RWPE1 (cell line): Measurements from ENCODE around the gene CABP1.

ENCODE experiments used
- CTCF ChIA-PET: fragments of 350-600 bp; sonication (Branson Sonifier 250); formaldehyde crosslinking; extraction: SDS; loops from one replicate; lab custom pipeline; 2021; lab: Yijun Ruan, JAX
- POLR2A ChIA-PET: fragments of 400-600 bp; formaldehyde crosslinking; extraction: SDS; loops from one replicate; lab custom pipeline; 2020; ENCODE audit warnings: antibody characterized with exemption; ENCODE audit not compliant: low non-redundant PET; lab: Yijun Ruan, JAX
- DNase-seq: peaks from one replicate; pipeline ENCODE4 v3.0.0; 2012; ENCODE audit warnings: low spot score
- H3K27ac ChIP-seq: fragments of 450-650 bp; 2 replicates; pipeline ENCODE4 v1.5.1; 2017
- TF ChIP-seq, protein P1 (sequence below): fragments of 450-650 bp; conservative IDR thresholded peaks from 2 replicates; pipeline ENCODE4 v1.5.1; 2017; ENCODE audit warnings: low read depth, mild to moderate bottlenecking

The CABP1 gene

DNA sequence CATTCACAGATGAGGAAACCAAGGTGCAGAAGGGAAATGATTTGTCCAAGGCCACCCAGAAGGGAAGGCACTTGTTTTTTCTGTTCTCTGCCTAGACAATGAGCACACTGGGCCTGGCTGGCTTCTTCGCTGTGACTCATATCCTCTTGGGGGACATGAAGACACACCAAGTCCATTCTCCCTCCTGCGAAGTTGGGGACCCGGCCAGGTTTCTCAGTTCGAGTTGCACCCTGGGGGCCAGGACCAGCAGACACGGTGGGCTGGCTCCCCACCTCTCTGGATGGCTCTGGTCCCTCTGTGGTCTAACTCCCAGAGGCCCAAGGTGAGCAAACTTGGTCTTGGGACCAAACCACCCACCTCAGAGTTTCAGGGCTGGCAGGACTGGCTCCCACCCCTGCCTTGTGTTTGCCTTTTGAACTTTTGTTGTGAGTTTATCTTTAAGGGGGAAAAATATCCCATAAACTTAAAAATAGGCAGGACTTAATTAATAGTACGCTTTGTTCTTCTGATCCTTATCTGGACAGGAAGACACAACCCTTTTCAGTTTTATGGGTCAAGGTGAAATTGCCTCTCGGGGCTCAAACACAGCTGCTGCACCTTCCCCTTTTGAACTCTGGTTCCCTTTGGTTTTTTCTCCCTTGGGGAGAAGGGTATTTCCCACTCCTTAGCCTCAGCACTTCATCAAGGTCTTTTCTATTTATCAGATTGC lies 37.5 kb downstream of the CABP1 start:
- ChIA-PET CTCF (interaction anchor here (1.5 kb wide), 1 partner anchor 29 kb away, joined by 8 read pairs; no protein-coding TSS in a partner anchor), POLR2A (no interaction called here)
- H3K27ac ChIP-seq: no peak overlapping the region
- TF ChIP-seq, protein P1, sequence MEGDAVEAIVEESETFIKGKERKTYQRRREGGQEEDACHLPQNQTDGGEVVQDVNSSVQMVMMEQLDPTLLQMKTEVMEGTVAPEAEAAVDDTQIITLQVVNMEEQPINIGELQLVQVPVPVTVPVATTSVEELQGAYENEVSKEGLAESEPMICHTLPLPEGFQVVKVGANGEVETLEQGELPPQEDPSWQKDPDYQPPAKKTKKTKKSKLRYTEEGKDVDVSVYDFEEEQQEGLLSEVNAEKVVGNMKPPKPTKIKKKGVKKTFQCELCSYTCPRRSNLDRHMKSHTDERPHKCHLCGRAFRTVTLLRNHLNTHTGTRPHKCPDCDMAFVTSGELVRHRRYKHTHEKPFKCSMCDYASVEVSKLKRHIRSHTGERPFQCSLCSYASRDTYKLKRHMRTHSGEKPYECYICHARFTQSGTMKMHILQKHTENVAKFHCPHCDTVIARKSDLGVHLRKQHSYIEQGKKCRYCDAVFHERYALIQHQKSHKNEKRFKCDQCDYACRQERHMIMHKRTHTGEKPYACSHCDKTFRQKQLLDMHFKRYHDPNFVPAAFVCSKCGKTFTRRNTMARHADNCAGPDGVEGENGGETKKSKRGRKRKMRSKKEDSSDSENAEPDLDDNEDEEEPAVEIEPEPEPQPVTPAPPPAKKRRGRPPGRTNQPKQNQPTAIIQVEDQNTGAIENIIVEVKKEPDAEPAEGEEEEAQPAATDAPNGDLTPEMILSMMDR: no peak
- DNase-seq: no peak

DNA sequence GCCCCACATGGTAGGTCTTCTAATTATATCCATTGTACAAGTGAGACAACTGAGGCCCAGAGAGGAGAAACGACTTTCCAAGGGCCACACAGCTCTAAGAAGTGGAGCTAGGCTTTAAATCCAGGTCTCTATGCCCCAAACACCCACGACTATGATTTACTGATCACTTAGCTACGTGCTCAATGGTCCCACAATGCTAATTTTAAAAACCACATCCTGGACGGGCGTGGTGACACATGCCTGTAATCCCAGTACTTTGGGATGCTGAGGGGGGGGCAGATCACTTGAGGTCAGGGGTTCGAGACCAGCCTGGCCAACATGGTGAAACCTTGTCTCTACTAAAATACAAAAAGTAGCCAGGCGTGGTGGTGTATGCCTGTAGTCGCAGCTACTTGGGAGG lies 38.1 kb downstream of the CABP1 start:
- POLR2A ChIA-PET: no interaction called here
- H3K27ac ChIP-seq: no peak overlapping the region
- TF ChIP-seq, protein P1: no peak
- CTCF ChIA-PET: interaction anchor here (1.5 kb wide), 1 partner anchor 30 kb away, joined by 8 read pairs; no protein-coding TSS in a partner anchor
- no peak for DNase-seq

DNA sequence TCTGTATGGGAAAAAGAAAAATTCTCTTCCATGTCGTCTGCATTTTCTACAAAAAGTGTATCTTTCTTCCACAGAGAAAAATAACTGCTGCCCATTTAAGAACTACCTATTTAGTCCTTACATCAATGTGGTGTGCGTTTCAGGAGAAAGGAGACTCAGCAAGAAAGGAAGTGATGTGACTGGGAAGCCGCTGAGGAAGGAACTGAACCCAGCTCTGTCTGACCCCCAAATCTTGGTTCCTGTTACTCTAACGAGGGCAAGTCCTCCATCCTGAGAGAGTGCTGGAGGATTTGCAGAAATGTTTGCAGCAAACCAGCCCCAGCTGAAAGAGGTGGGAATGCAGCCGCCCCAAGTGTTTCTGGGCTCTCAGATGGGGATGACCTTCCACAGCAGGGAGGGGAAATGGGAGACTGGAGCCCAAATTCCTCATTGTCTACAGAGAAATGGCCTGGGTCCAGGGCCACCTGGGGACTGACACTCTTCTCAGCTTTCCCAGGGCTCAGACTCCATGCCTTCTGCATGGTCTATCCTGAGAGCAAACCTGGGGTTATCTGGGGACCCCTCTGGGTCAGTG lies 39.8 kb downstream of the CABP1 start:
- CTCF ChIA-PET: no interaction called here
- TF ChIP-seq, protein P1: no peak
- DNase-seq: no peak
- no peak overlapping the region for H3K27ac ChIP-seq
- POLR2A ChIA-PET: no interaction called here

DNA sequence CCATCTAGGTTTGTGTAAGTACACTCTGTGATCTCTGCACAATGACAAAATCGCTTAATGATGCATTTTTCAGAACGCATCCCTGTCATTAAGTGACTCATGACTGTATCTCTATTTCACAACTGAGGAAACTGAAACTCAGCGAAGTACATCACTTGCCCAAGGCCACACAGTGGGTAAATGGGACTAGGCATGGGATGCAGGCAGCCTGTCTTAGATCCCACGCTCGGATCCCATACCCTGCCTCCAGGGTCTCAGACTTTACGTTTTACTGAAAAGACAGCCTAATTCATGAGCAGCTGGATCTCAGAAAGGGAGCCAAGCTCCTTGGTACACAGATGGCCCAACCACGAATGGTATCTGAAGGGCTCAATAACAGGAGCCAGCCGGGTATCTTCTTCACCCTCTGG lies 44.1 kb downstream of the CABP1 start:
- POLR2A ChIA-PET: no interaction called here
- peak overlapping the region; percentile 51 for H3K27ac ChIP-seq
- DNase-seq: no peak
- TF ChIP-seq, protein P1: no peak
- CTCF ChIA-PET: interaction anchor here (1.0 kb wide), 1 partner anchor 36 kb away, joined by 4 read pairs; no protein-coding TSS in a partner anchor

DNA sequence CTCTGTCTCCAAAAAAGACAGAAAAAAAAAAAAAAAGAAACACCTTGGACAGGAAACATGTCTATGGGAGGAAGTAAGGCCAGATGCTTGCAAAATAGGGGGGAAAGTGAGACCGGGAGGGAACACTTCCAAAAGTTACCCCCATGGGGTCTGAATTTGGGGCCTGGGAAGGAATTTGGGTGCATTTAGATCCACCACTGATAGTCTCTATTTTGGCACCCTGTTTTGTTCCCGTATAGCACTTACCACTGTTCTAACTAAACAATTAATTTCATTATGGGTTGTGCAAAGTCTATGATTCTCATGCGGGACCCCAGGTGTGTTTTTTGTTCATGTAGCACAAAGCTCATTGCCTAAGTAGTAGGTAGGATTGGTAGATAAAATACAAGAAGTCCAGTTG lies 45.1 kb downstream of the CABP1 start:
- no peak for DNase-seq
- POLR2A ChIA-PET: no interaction called here
- TF ChIP-seq, protein P1: no peak
- CTCF ChIA-PET: interaction anchor here (0.6 to 0.7 kb wide), 2 partner anchors 358 to 716 kb away, joined by 3 to 7 read pairs; partner anchors contain the start of gene PLA2G1B
- H3K27ac ChIP-seq: no peak overlapping the region; the same call in 1 of the 2 replicates

DNA sequence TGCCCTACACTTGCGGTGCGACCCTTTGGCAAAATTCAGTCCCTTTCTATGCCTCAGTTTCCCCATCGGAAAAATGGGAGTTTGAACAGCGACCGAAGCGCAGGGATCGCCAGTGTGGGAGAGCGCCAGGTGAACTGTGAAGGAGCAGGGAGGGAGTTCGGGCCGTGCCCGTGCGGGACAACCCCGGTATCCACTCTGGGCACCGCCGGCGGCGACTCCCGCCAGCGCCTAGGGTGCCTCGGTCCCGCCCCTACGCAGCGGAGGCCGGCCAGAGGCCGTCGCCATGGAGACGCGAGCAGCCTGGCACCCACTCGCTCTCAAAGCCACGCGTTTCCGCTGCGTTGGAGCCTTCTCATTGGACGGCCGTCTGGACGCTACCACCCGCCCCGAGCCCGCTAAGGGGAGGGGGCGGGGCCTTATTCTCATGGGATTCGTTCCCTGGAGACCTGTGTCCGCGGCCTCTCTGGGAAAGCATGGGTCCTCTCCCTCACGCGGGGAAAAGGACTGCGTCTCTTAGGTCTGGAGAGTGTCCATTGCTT lies 45.8 kb downstream of the CABP1 start:
- peak; percentile 97 for DNase-seq
- ChIA-PET CTCF (interaction anchor here (0.5 to 0.6 kb wide), 3 partner anchors 36 to 322 kb away, joined by 3 to 4 read pairs (median 4); no protein-coding TSS in a partner anchor), POLR2A (no interaction called here)
- H3K27ac ChIP-seq: peak overlapping the region; percentile 94
- TF ChIP-seq, protein P1: no peak
